ENCODE measurements around the gene PSMD8. TPM values are rescaled to one million over a fixed set of nuclear protein-coding genes. Genes with fewer than 3 reads are reported as not detected.
A peak's percentile ranks its signal among the peaks of the same experiment; 100 is the strongest.
"Not testable (repeated sequence)": the region's sequence is repeated elsewhere in the genome, so short reads cannot be mapped to it uniquely, and the experiment has no call there.

The PSMD8 gene
- total RNA-seq, 2 donors from 2014 or later, result 232 to 298 TPM

- intact Hi-C loops (cut with DNase I), result loop anchor here (10.0 kb wide), 2 partner anchors 188 to 428 kb away; partner anchors contain the start of genes SIPA1L3 and WDR87
- H3K4me1 ChIP-seq (replicated peaks), result no peaks in the 10 kb centered on the region
- H3K4me3 ChIP-seq, result no peak overlapping the region
- 86% methylated on average over 9 of the region's 9 CpGs for WGBS
- no peaks in the 10 kb centered on the region for H3K27me3 ChIP-seq (replicated peaks; ENCODE audit: insufficient read depth)
- H3K27ac ChIP-seq, result no peak overlapping the region
- H3K36me3 ChIP-seq, result no peaks in the 10 kb centered on the region
- H3K9me3 ChIP-seq, result no peaks in the 10 kb centered on the region
- DNase-seq (ENCODE audit: low spot score), result no peak
- TF ChIP-seq POLR2AphosphoS5 (IDR thresholded peaks at IDR 0.05) (no peak), POLR2A (IDR thresholded peaks at IDR 0.05) (no peak)
- TF ChIP-seq, protein P1, sequence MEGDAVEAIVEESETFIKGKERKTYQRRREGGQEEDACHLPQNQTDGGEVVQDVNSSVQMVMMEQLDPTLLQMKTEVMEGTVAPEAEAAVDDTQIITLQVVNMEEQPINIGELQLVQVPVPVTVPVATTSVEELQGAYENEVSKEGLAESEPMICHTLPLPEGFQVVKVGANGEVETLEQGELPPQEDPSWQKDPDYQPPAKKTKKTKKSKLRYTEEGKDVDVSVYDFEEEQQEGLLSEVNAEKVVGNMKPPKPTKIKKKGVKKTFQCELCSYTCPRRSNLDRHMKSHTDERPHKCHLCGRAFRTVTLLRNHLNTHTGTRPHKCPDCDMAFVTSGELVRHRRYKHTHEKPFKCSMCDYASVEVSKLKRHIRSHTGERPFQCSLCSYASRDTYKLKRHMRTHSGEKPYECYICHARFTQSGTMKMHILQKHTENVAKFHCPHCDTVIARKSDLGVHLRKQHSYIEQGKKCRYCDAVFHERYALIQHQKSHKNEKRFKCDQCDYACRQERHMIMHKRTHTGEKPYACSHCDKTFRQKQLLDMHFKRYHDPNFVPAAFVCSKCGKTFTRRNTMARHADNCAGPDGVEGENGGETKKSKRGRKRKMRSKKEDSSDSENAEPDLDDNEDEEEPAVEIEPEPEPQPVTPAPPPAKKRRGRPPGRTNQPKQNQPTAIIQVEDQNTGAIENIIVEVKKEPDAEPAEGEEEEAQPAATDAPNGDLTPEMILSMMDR (IDR thresholded peaks at IDR 0.05), result no peak
Observed at GRCh38 chr19:38333245-38333644, 41.1 kb upstream of the PSMD8 start.

DNA sequence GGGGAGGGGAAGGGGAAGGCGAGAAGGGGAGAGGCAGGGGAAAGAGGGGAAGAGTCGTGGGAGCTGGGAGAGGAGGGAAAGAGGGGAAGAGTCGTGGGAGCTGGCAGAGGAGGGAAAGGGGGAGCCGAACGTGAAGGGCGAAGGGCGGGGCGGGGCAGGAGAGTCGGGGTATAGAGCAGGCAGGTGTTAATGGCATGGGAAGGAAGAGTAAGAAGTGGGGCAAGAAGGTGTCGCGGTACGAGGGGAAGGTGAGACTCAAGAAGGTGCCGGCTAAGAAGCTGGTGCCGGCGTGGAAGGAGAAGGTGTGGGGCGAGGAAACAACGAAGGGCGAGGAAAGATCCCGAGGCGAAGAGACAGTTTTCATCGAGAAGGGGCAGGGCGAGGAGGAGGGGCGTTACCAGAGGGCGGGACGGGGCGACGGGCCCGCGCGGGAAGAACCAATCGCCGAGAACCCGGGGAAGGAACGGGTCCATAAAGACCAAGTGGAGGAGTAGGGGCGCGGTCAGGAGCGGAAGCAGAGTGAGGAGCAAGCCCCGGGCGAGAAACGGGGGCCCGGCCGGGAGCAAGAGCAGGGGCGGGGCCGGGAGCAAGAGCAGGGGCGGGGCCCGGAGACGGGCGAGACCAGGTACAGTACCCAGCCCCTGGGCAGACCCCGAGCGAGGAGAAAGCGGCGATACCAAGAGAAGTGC, 38.3 kb upstream of the PSMD8 start:
- H3K27me3 ChIP-seq (replicated peaks; ENCODE audit: insufficient read depth), result no peaks in the 10 kb centered on the region
- TF ChIP-seq, protein P1 (IDR thresholded peaks at IDR 0.05), result no peak
- TF ChIP-seq POLR2AphosphoS5 (IDR thresholded peaks at IDR 0.05) (peak; percentile 84), POLR2A (IDR thresholded peaks at IDR 0.05) (peak; percentile 65)
- DNase-seq (ENCODE audit: low spot score), result peak; percentile 94
- intact Hi-C loops (cut with DNase I), result loop anchor here (2.0 to 10.0 kb wide), 4 partner anchors 39 to 431 kb away; partner anchors contain the start of genes PSMD8, SIPA1L3 and WDR87
- H3K4me1 ChIP-seq (replicated peaks), result no peaks in the 10 kb centered on the region
- no peaks in the 10 kb centered on the region for H3K9me3 ChIP-seq
- under 1% methylated on average over 52 of the region's 52 CpGs for WGBS
- peak overlapping the region; percentile 95 to 98 for H3K27ac ChIP-seq
- peak overlapping the region; percentile 61 to 69 for H3K4me3 ChIP-seq
- H3K36me3 ChIP-seq, result no peaks in the 10 kb centered on the region

- H3K27ac ChIP-seq, result peak overlapping the region; percentile 95 to 98
- peak; percentile 21 for TF ChIP-seq POLR2A (IDR thresholded peaks at IDR 0.05)
- peak; percentile 25 for TF ChIP-seq POLR2AphosphoS5 (IDR thresholded peaks at IDR 0.05)
- TF ChIP-seq, protein P1 (IDR thresholded peaks at IDR 0.05), result no peak
- WGBS, result 2% methylated on average over 41 of the region's 41 CpGs
Observed at GRCh38 chr19:38336638-38337359, 37.6 kb upstream of the PSMD8 start.

DNA sequence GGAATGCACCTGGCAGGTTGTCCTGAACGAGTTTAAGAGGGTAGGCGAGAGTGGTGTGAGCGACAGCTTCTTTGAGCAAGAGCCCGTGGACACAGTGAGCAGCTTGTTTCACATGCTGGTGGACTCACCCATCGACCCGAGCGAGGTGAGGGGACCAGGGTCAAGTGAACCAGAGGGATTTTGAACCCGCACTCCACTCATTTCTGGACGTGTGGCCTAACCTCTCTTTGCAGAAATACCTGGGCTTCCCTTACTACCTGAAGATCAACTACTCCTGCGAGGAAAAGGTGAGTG, 37.1 kb upstream of the PSMD8 start:
- H3K27me3 ChIP-seq (replicated peaks; ENCODE audit: insufficient read depth), result no peaks in the 10 kb centered on the region
- no peaks in the 10 kb centered on the region for H3K4me1 ChIP-seq (replicated peaks)
- peak overlapping the region; percentile 61 to 69 for H3K4me3 ChIP-seq
- H3K27ac ChIP-seq, result peak overlapping the region; percentile 95 to 98
- TF ChIP-seq, protein P1 (IDR thresholded peaks at IDR 0.05), result no peak
- TF ChIP-seq POLR2AphosphoS5 (IDR thresholded peaks at IDR 0.05) (no peak), POLR2A (IDR thresholded peaks at IDR 0.05) (no peak)
- no peaks in the 10 kb centered on the region for H3K36me3 ChIP-seq
- intact Hi-C loops (cut with DNase I), result loop anchor here (2.0 to 10.0 kb wide), 3 partner anchors 37 to 433 kb away; partner anchors contain the start of genes PSMD8, SIPA1L3 and WDR87
- WGBS, result 55% methylated on average over 10 of the region's 10 CpGs
- H3K9me3 ChIP-seq, result no peaks in the 10 kb centered on the region
- DNase-seq (ENCODE audit: low spot score), result no peak

More at GRCh38 chr19:38336638-38337359, 37.6 kb upstream of the PSMD8 start:
- Histone ChIP-seq H3K4me1 (replicated peaks) (no peaks in the 10 kb centered on the region), H3K36me3 (no peaks in the 10 kb centered on the region), H3K4me3 (peak overlapping the region; percentile 61 to 69), H3K9me3 (no peaks in the 10 kb centered on the region), H3K27me3 (replicated peaks; ENCODE audit: insufficient read depth) (no peaks in the 10 kb centered on the region)
- peak; percentile 96 for DNase-seq (ENCODE audit: low spot score)
- intact Hi-C loops (cut with DNase I), result loop anchor here (2.0 to 10.0 kb wide), 3 partner anchors 38 to 432 kb away; partner anchors contain the start of genes PSMD8, SIPA1L3 and WDR87

- not testable (repeated sequence) for H3K27ac ChIP-seq; H3K36me3 ChIP-seq; H3K9me3 ChIP-seq; DNase-seq (ENCODE audit: low spot score); H3K4me1 ChIP-seq (replicated peaks); H3K27me3 ChIP-seq (replicated peaks; ENCODE audit: insufficient read depth); H3K4me3 ChIP-seq
- intact Hi-C loops (cut with DNase I), result loop anchor here (10.0 kb wide), 2 partner anchors 194 to 434 kb away; partner anchors contain the start of genes SIPA1L3 and WDR87
- 51% methylated on average over 4 of the region's 4 CpGs for whole genome bisulfite sequencing
Observed at GRCh38 chr19:38339011-38339410, 35.4 kb upstream of the PSMD8 start.

Data from prostate gland (tissue), 2 donors.